ENCODE measurements around the gene SLC51B. TPM values are rescaled to one million over a fixed set of nuclear protein-coding genes. Genes with fewer than 3 reads are reported as not detected.
"Not testable (repeated sequence)": the region's sequence is repeated elsewhere in the genome, so short reads cannot be mapped to it uniquely, and the experiment has no call there.

The SLC51B gene
- total RNA-seq, result 1.4 TPM

- DNase-seq, result peak; percentile 90
Measured at GRCh38 chr15:65044724-65045481, at the start of gene SLC51B. Gene SLC51B, plus strand, starts transcription at chr15:65045387. Its CDS starts 4,618 bp downstream, at chr15:65050005.

GRCh38 chr15:64997066-64997465 lies 48.1 kb upstream of the SLC51B start:
- DNase-seq, result no peak

GRCh38 chr15:64997745-64998375 lies 47.3 kb upstream of the SLC51B start:
- DNase-seq, result peak; percentile 24

- no peak for DNase-seq
Measured at GRCh38 chr15:65004993-65005392, 40.2 kb upstream of the SLC51B start.

- DNase-seq, result no peak
Measured at GRCh38 chr15:65006876-65007275, 38.3 kb upstream of the SLC51B start.

- DNase-seq, result no peak
Measured at GRCh38 chr15:65008983-65009382, 36.2 kb upstream of the SLC51B start.

- DNase-seq, result not testable (repeated sequence)
Measured at GRCh38 chr15:65011198-65011597, 34.0 kb upstream of the SLC51B start.

GRCh38 chr15:65020419-65020818 lies 24.8 kb upstream of the SLC51B start:
- no peak for DNase-seq

GRCh38 chr15:65021488-65021887 lies 23.7 kb upstream of the SLC51B start:
- no peak for DNase-seq

GRCh38 chr15:65026756-65027155 lies 18.4 kb upstream of the SLC51B start:
- DNase-seq, result no peak

GRCh38 chr15:65027593-65027992 lies 17.6 kb upstream of the SLC51B start:
- DNase-seq, result no peak

- no peak for DNase-seq
Measured at GRCh38 chr15:65028338-65028737, 16.8 kb upstream of the SLC51B start.

GRCh38 chr15:65028921-65029735 lies 16.1 kb upstream of the SLC51B start, which contains the start of gene MTFMT:
Gene MTFMT, minus strand, starts transcription at chr15:65029639. Its CDS starts 26 bp downstream, at chr15:65029613.
- peak; percentile 95 for DNase-seq

- no peak for DNase-seq
Measured at GRCh38 chr15:65029736-65030208, 15.4 kb upstream of the SLC51B start.

GRCh38 chr15:65032801-65033537 lies 12.2 kb upstream of the SLC51B start:
- DNase-seq, result peak; percentile 66

GRCh38 chr15:65033659-65034269 lies 11.4 kb upstream of the SLC51B start:
- peak; percentile 67 for DNase-seq

GRCh38 chr15:65034719-65035118 lies 10.5 kb upstream of the SLC51B start:
- no peak for DNase-seq

- DNase-seq, result no peak
Measured at GRCh38 chr15:65037309-65037708, 7.9 kb upstream of the SLC51B start.

- no peak for DNase-seq
Measured at GRCh38 chr15:65038428-65038827, 6.8 kb upstream of the SLC51B start.

GRCh38 chr15:65038836-65039235 lies 6.4 kb upstream of the SLC51B start:
- DNase-seq, result no peak

- DNase-seq, result no peak
Measured at GRCh38 chr15:65040461-65040860, 4.7 kb upstream of the SLC51B start.

- DNase-seq, result no peak
Measured at GRCh38 chr15:65041787-65042186, 3.4 kb upstream of the SLC51B start.

Data from tongue (tissue), 2 donors.